GM20431 (cell line): ENCODE results near the gene CXCL9.
"Not testable (repeated sequence)": the region's sequence is repeated elsewhere in the genome, so short reads cannot be mapped to it uniquely, and the experiment has no call there.

Experiments
- in situ Hi-C: fragments of 300-500 bp; cut with MseI, MboI; formaldehyde crosslinking; loops from one replicate; pipeline ENCODE4 v1.15.0; 2020; ENCODE audit warnings: low sequenced_read_pairs; ENCODE audit not compliant: unreplicated experiment

The CXCL9 gene

DNA sequence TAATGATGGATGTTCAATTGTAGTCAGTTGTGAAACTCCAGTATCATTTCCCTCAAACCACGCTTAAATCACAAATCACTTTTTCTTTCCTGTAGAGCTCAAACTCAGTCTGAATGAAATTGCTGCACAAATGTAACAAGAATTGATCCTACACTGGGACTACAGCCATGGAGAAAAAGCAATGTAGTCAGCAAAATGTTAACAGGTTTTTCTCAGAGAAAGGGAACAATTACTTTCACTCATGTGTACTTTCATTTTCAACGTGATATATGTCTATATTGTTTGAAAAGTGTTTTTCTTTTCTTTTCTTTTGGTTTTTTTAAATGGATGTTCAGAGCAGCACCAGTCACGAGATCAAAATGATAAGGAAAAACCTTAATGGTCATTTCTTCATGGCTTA lies 39.2 kb downstream of the CXCL9 start:
- in situ Hi-C loops, result no loop called here

DNA sequence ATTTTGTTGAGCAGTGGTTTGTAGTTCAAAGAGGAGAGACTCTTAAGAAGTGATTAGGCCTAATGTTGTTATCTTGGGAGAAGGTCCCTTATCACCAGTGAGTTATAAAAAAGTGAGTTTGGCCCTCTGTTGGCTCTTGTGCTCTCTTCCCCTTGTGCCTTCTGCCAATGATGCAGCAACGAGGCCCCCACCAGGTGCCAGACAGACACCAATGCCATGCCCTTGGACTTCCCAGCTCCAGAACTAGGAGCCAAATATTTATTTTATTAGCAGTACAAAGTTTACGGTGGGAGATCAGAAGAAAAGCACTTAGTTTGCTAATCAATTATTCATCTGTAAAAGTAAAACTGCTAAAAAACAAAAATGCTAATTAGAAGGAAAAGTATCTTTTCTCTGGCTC lies 43.8 kb downstream of the CXCL9 start:
- in situ Hi-C loops, result no loop called here

DNA sequence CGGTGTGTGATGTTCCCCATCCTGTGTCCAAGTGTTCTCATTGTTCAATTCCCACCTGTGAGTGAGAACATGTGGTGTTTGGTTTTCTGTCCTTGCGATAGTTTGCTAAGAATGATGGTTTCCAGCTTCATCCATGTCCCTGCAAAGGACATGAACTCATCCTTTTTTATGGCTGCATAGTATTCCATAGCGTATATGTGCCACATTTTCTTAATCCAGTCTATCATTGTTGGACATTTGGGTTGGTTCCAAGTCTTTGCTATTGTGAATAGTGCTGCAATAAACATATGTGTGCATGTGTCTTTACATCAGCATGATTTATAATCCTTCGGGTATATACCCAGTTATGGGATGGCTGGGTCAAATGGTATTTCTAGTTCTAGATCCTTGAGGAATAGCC lies 45.2 kb downstream of the CXCL9 start:
- in situ Hi-C loops, result not testable (repeated sequence)

DNA sequence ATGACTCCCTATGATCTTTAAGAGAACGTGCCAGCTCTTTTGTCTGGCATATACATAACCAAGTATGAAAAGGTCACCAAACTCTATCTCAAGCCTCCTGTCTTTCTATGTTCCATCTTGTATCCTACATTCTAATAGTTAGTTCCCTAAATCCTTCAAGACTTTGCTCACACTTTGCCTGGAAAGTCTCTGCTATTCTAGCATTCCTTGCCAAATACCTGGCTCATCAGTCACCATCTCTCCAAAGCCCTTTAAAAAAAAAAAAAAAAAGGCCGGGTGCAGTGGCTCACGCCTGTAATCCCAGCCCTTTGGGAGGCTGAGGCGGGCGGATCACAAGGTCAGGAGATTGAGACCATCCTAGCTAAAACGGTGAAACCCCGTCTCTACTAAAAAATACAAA lies 48.8 kb downstream of the CXCL9 start:
- in situ Hi-C loops, result not testable (repeated sequence)

DNA sequence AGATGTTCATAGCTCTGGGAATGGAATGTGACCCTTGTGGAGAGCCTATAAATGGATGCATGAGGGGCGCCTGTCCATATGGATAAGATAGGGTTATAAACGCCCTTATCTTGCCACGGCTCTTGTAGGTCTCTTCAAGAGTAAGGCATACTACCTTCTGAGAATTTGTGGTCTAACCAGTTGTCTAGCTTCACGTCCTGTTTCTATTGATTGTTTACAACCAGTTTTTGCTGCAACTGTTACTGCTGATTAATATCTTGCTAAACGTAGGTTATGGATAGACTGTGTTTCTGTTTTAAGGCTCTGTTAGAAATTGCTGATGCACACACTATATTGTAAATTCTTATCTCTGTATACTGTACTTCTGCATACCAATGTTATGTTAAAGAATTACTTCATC lies 52.5 kb downstream of the CXCL9 start:
- in situ Hi-C loops, result not testable (repeated sequence)

DNA sequence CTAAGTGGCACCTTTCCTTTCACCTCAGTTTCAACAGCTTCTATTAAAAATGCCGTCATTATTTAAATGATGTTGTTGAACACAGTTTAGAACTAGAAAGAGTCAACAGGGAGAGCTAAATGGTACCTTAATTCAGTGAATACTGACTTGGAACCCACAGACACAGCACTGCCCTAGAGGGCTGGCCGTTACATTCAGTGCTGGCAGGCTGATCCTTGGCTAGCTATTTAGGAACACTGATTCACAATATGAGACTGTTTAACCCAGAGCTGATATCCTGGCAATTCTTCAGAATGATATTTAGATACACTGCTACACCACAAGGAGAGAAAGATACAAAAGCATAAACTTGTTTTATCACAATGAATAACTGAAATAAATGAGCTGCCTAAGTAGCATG lies 53.8 kb downstream of the CXCL9 start:
- in situ Hi-C loops, result no loop called here
